GM15510 (cell line): Measurements from ENCODE around the gene SF1.

ENCODE experiments used
- POLR2A ChIP-seq: IDR thresholded peaks from 3 replicates; pipeline ENCODE4 v1.6.1; 2011; ENCODE audit warnings: borderline replicate concordance; ENCODE audit not compliant: insufficient read length; ENCODE audit errors: extremely low read depth

Gene SF1

GRCh38 chr11:64753380-64754123 is 24.8 kb downstream of the SF1 start:
- no peak for TF ChIP-seq POLR2A

- no peak for TF ChIP-seq POLR2A
These were observed 25.3 kb downstream of the SF1 start for GRCh38 chr11:64753019-64753379.

- TF ChIP-seq POLR2A = no peak
These were observed 26.0 kb downstream of the SF1 start for GRCh38 chr11:64752175-64752970.

GRCh38 chr11:64751580-64751979 is 26.8 kb downstream of the SF1 start:
- no peak for TF ChIP-seq POLR2A

- no peak for TF ChIP-seq POLR2A
These were observed 27.2 kb downstream of the SF1 start for GRCh38 chr11:64751136-64751535.

- no peak for TF ChIP-seq POLR2A
These were observed 27.8 kb downstream of the SF1 start for GRCh38 chr11:64750361-64751054.

- TF ChIP-seq POLR2A = no peak
These were observed 30.2 kb downstream of the SF1 start for GRCh38 chr11:64747961-64748665.

GRCh38 chr11:64746486-64746885 is 31.9 kb downstream of the SF1 start:
- TF ChIP-seq POLR2A = no peak

GRCh38 chr11:64745521-64746328 is 32.6 kb downstream of the SF1 start:
- peak; percentile 41 for TF ChIP-seq POLR2A

- TF ChIP-seq POLR2A = no peak
These were observed 33.2 kb downstream of the SF1 start for GRCh38 chr11:64745189-64745520.

- no peak for TF ChIP-seq POLR2A
These were observed 33.7 kb downstream of the SF1 start for GRCh38 chr11:64744544-64745188.

GRCh38 chr11:64743591-64744543 is 34.5 kb downstream of the SF1 start, which contains the start of gene RASGRP2:
Gene RASGRP2, minus strand, starts transcription at chr11:64744142. Its CDS starts 1,276 bp downstream, at chr11:64742866.
- no peak for TF ChIP-seq POLR2A
